Endothelial cell of umbilical vein (primary cell): Measurements from ENCODE around the gene MPV17. TPM values are rescaled to one million over a fixed set of nuclear protein-coding genes. Genes with fewer than 3 reads are reported as not detected.
A peak's percentile ranks its signal among the peaks of the same experiment; 100 is the strongest.

ENCODE experiments used
- BruUV-seq: library from RNA; stranded (reverse); fragments of 400-500 nt; replicated peaks from 2 replicates; lab custom pipeline; 2021; lab: Mats Ljungman, UMichigan
- CTCF ChIA-PET: fragments of 300-600, 350-600 bp; sonication (Branson Sonifier 250); formaldehyde crosslinking; loops from one replicate; lab custom pipeline; 2021; ENCODE audit warnings: antibody characterized with exemption, inconsistent platforms; lab: Charles Lee
- POLR2A ChIA-PET: fragments of 300-600, 350-600 bp; sonication (Branson Sonifier 250); formaldehyde crosslinking; loops from one replicate; lab custom pipeline; 2021; ENCODE audit warnings: antibody characterized with exemption, inconsistent platforms; lab: Charles Lee
- DNase-seq: peaks from one replicate; pipeline ENCODE4 v3.0.0-alpha.2; 2011; ENCODE audit warnings: low read depth, low spot score
- FAIRE-seq: peaks from 2 replicates; lab custom pipeline; 2011; peaks lifted over from hg19 to GRCh38; lab: Jason Lieb, UNC
- H2AFZ ChIP-seq: 2 replicates; pipeline ENCODE4 v1.6.0; 2012; ENCODE audit warnings: low read depth, low read length, control low read depth, inconsistent platforms
- H3K27ac ChIP-seq: 2 replicates; pipeline ENCODE4 v1.5.1; 2011; ENCODE audit warnings: low read depth, mild to moderate bottlenecking, control low read depth, low read length, moderate library complexity; ENCODE audit not compliant: insufficient read depth
- H3K27me3 ChIP-seq, 2 experiments: 2 replicates each; pipeline versions ENCODE4 v1.6.0 to v1.6.1; 2011; ENCODE audit warnings: low read length in 2 of 2, mixed read lengths in 1 of 2; ENCODE audit not compliant: control insufficient read depth in 2 of 2, insufficient read depth in 2 of 2
- H3K36me3 ChIP-seq, 2 experiments: 2 replicates in 1 of 2; 3 replicates in 1 of 2; pipeline ENCODE4 v1.5.1; 2011; ENCODE audit warnings: low read length in 2 of 2, mild to moderate bottlenecking in 1 of 2, moderate library complexity in 1 of 2; ENCODE audit not compliant: control insufficient read depth in 2 of 2, insufficient read depth in 2 of 2; ENCODE audit errors: extremely low read depth in 1 of 2
- H3K4me1 ChIP-seq: 3 replicates; pipeline ENCODE4 v1.5.1; 2011; ENCODE audit warnings: mild to moderate bottlenecking, low read length; ENCODE audit not compliant: control insufficient read depth, insufficient read depth; ENCODE audit errors: extremely low read depth
- H3K4me2 ChIP-seq: 2 replicates; pipeline ENCODE4 v1.6.1; 2011; ENCODE audit warnings: low read length, control low read depth, mixed read lengths; ENCODE audit not compliant: insufficient read depth
- H3K4me3 ChIP-seq, 3 experiments: fragments of 200-600 bp in 1 of 3; sonication (generic), shearing (Covaris generic) in 1 of 3; replicated peaks in 1 of 3; 2 replicates each; pipeline ENCODE4 v1.5.1; 2011 to 2016; ENCODE audit warnings: control low read depth in 3 of 3, low read length in 3 of 3, mild to moderate bottlenecking in 2 of 3, inconsistent platforms in 1 of 3, low read depth in 1 of 3, moderate library complexity in 1 of 3; ENCODE audit not compliant: insufficient read depth in 1 of 3
- H3K79me2 ChIP-seq: 2 replicates; pipeline ENCODE4 v1.6.0; 2012; ENCODE audit warnings: low read length, inconsistent platforms; ENCODE audit not compliant: control insufficient read depth, insufficient read depth
- H3K9ac ChIP-seq: replicated peaks from 2 replicates; pipeline ENCODE3; 2011; ENCODE audit warnings: low read length, control low read depth; ENCODE audit not compliant: insufficient read depth; ENCODE audit errors: extremely low read depth
- H3K9me1 ChIP-seq: replicated peaks from 3 replicates; pipeline ENCODE4 v1.6.0; 2011; ENCODE audit warnings: mild to moderate bottlenecking, low read length; ENCODE audit not compliant: control insufficient read depth, insufficient read depth; ENCODE audit errors: extremely low read depth
- H3K9me3 ChIP-seq: replicated peaks from 2 replicates; pipeline ENCODE4 v1.5.1; 2012; ENCODE audit warnings: low read length, inconsistent platforms; ENCODE audit not compliant: control insufficient read depth, insufficient read depth
- H4K20me1 ChIP-seq: replicated peaks from 2 replicates; pipeline ENCODE3; 2011; ENCODE audit warnings: mild to moderate bottlenecking, low read length; ENCODE audit not compliant: control insufficient read depth, insufficient read depth; ENCODE audit errors: extremely low read depth
- EZH2 ChIP-seq: IDR thresholded peaks from 2 replicates; pipeline ENCODE4 v1.6.1; 2012; ENCODE audit warnings: borderline replicate concordance, low read depth, mild to moderate bottlenecking, moderate library complexity, low read length, inconsistent platforms; ENCODE audit not compliant: severe bottlenecking
- FOS ChIP-seq: IDR thresholded peaks from 2 replicates; pipeline ENCODE4 v1.6.1; 2011; ENCODE audit warnings: mild to moderate bottlenecking, low read length, moderate library complexity, borderline replicate concordance; ENCODE audit not compliant: insufficient read depth
- GATA2 ChIP-seq: IDR thresholded peaks from 2 replicates; pipeline ENCODE4 v1.7.0; 2011; ENCODE audit warnings: low read depth, mild to moderate bottlenecking, moderate library complexity, mixed read lengths, low read length; ENCODE audit not compliant: insufficient read length, insufficient read depth
- JUN ChIP-seq: IDR thresholded peaks from 2 replicates; pipeline ENCODE4 v1.6.1; 2011; ENCODE audit warnings: borderline replicate concordance, low read depth; ENCODE audit not compliant: insufficient read length, insufficient read depth
- MYC ChIP-seq: IDR thresholded peaks from one replicate; pipeline ENCODE4 v1.6.1; 2011; ENCODE audit warnings: mild to moderate bottlenecking, low read depth, low read length
- POLR2A ChIP-seq: IDR thresholded peaks from 2 replicates; pipeline ENCODE4 v1.6.1; 2012; ENCODE audit warnings: low read depth, mild to moderate bottlenecking, control low read depth, low read length
- POLR2AphosphoS5 ChIP-seq: IDR thresholded peaks from 2 replicates; pipeline ENCODE4 v1.6.1; 2012; ENCODE audit warnings: low read depth, mild to moderate bottlenecking, control low read depth, low read length, moderate library complexity; ENCODE audit not compliant: insufficient read depth
- dilution Hi-C: fragments of 300-500 bp; cut with MboI; formaldehyde crosslinking; loops from one replicate; pipeline ENCODE4 v1.15.0; 2019; ENCODE audit warnings: low sequenced_read_pairs; ENCODE audit not compliant: extremely low pct_ligation_motif_present
- intact Hi-C: fragments of 100-400 bp; cut with micrococcal nuclease; formaldehyde crosslinking; loops from one replicate; pipeline ENCODE4 v1.10.0; 2022
- polyA plus RNA-seq, 4 experiments: library from polyadenylated mRNA; depleted of rRNA in 3 of 4; stranded (reverse) in 3 of 4; unstranded in 1 of 4; fragments of >200 nt; gene quantifications; 2 replicates each; pipeline versions ENCODE4 v1.2.1 to v1.2.3, GENCODE V29; 2011 to 2012; ENCODE audit warnings: missing spikeins in 1 of 4
- total RNA-seq: library from RNA; stranded (reverse); gene quantifications from 2 replicates; pipeline ENCODE4 v1.2.3, GENCODE V29; 2021
- TF ChIP-seq, protein P1 (sequence below): IDR thresholded peaks from 2 replicates; pipeline ENCODE4 v1.6.1; 2011; ENCODE audit not compliant: insufficient read depth, insufficient read length
- TF ChIP-seq, protein P2 (sequence below), 2 donors: IDR thresholded peaks; 1 replicate in 1 of 2; 2 replicates in 1 of 2; pipeline ENCODE4 v1.5.1; 2011; ENCODE audit warnings: low read length in 2 of 2, mild to moderate bottlenecking in 2 of 2, moderate library complexity in 2 of 2, control low read depth in 1 of 2, inconsistent platforms in 1 of 2, low read depth in 1 of 2; ENCODE audit not compliant: insufficient read depth in 1 of 2; ENCODE audit errors: extremely low read depth in 1 of 2

Gene MPV17
- total and polyA plus RNA-seq, 2 donors (not counting 3 experiments of a cell fraction or from before 2014, with no cell fraction given), result 74.7 to 267 TPM

DNA sequence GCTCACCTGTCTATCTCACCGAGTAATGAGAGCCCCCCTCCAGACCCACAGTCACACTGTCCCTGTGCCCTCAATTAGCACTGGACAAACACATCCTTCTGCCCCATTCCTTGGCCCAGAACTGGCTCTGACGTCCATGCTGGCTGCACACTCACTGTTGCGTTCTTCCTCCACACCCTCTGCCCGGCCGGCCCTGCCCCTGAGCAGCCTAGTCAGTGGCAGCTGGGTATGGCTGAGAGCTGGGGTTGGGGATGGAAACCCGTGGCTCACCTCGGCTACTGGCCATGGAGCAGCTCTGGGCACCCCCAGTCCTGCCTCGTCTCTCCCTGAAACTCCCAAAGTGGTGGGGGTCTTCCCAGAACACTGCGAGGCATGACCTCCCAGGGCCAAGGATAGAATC lies 8.2 kb downstream of the MPV17 start:
- no peak for FAIRE-seq

DNA sequence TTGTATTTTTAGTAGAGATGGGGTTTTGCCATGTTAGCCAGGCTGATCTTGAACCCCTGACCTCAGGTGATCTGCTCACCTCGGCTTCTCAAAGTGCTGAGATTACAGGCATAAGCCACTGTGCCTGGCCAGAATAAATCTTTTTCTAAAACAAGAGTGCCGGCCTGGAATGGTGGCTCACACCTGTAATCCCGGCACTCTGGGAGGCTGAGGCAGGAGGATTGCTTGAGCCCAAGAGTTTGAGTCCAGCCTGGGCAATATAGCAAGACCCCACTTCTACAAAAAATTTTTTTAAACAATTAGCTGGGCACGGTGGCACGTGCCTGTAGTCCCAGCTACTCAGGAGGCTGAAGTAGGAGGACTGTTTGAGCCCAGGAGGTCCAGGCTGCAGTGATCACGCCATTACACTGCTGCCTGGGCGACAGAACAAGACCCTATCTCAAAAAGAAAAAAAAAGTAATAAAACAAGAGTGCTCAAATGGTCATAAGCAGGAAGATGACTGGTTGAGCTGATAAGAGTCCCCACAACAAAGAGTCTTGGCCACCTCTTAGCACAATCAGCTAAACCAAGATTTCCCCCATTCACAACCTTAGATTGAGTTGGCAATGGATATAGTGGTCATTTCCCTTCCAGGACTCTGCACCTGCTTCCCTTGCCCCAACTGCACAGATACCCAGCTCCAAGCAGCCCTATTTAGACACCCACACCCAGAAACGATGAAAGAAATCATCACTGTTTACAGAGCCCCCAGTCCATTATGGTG lies 8.8 kb downstream of the MPV17 start:
- H3K27me3 ChIP-seq, result no peaks in the 10 kb centered on the region
- no peak overlapping the region for H3K4me3 ChIP-seq
- H3K36me3 ChIP-seq, result peaks cover 0 to 3% of the 10 kb centered on the region in 2 experiments
- no peaks in the 10 kb centered on the region for H3K79me2 ChIP-seq
- H3K4me2 ChIP-seq, result no peak overlapping the region
- no peak overlapping the region for H2AFZ ChIP-seq
- intact Hi-C loops, result no loop called here
- no TSS peak for BruUV-seq
- dilution Hi-C loops, result no loop called here
- no peaks in the 10 kb centered on the region for H3K9me1 ChIP-seq
- TF ChIP-seq POLR2A (peak; percentile 41), EZH2 (no peak), JUN (no peak), POLR2AphosphoS5 (peak; percentile 39), GATA2 (peak; percentile 64), FOS (no peak), MYC (no peak)
- TF ChIP-seq, protein P1, sequence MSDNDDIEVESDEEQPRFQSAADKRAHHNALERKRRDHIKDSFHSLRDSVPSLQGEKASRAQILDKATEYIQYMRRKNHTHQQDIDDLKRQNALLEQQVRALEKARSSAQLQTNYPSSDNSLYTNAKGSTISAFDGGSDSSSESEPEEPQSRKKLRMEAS, result no peak
- TF ChIP-seq, protein P2, sequence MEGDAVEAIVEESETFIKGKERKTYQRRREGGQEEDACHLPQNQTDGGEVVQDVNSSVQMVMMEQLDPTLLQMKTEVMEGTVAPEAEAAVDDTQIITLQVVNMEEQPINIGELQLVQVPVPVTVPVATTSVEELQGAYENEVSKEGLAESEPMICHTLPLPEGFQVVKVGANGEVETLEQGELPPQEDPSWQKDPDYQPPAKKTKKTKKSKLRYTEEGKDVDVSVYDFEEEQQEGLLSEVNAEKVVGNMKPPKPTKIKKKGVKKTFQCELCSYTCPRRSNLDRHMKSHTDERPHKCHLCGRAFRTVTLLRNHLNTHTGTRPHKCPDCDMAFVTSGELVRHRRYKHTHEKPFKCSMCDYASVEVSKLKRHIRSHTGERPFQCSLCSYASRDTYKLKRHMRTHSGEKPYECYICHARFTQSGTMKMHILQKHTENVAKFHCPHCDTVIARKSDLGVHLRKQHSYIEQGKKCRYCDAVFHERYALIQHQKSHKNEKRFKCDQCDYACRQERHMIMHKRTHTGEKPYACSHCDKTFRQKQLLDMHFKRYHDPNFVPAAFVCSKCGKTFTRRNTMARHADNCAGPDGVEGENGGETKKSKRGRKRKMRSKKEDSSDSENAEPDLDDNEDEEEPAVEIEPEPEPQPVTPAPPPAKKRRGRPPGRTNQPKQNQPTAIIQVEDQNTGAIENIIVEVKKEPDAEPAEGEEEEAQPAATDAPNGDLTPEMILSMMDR (IDR thresholded peaks at IDR 0.05; ENCODE audit: extremely low read depth in 1 of 2, insufficient read depth in 1 of 2, low read depth in 1 of 2, low read length in 2 of 2), result no peak
- H3K9me3 ChIP-seq, result no peaks in the 10 kb centered on the region
- H3K4me1 ChIP-seq, result peaks cover 6% of the 10 kb centered on the region
- DNase-seq (peak; percentile 91), FAIRE-seq (no peak)
- ChIA-PET CTCF (interaction anchor here (1.0 to 2.5 kb wide), 2 partner anchors 11 to 49 kb away, joined by 3 to 12 read pairs; no protein-coding TSS in a partner anchor), POLR2A (interaction anchor here (0.7 kb wide), 1 partner anchor 9 kb away, joined by 3 read pairs; the partner anchor contains the start of gene MPV17)
- H3K9ac ChIP-seq, result no peak overlapping the region
- H4K20me1 ChIP-seq, result no peaks in the 10 kb centered on the region
- H3K27ac ChIP-seq, result no peak overlapping the region

More for the DNA sequence above, 8.2 kb downstream of the MPV17 start:
- Histone ChIP-seq H4K20me1 (no peaks in the 10 kb centered on the region), H2AFZ (no peak overlapping the region), H3K9me1 (no peaks in the 10 kb centered on the region), H3K79me2 (no peaks in the 10 kb centered on the region), H3K4me3 (no peak overlapping the region), H3K9ac (no peak overlapping the region), H3K4me2 (no peak overlapping the region), H3K27ac (no peak overlapping the region), H3K36me3 (peaks cover 0 to 3% of the 10 kb centered on the region in 2 experiments), H3K9me3 (no peaks in the 10 kb centered on the region), H3K4me1 (peaks cover 6% of the 10 kb centered on the region), H3K27me3 (no peaks in the 10 kb centered on the region)
- TF ChIP-seq EZH2 (no peak), MYC (no peak)
- POLR2A ChIA-PET, result no interaction called here
- CTCF ChIA-PET, result interaction anchor here (1.0 to 2.5 kb wide), 2 partner anchors 12 to 49 kb away, joined by 3 to 12 read pairs; no protein-coding TSS in a partner anchor
- dilution Hi-C loops (no loop called here), intact Hi-C loops (no loop called here)
- no peak for DNase-seq
- no TSS peak for BruUV-seq
